Astrocyte of the spinal cord (primary cell): ENCODE measurements around the gene OVCH2.
A peak's percentile ranks its signal among the peaks of the same experiment; 100 is the strongest.
"Not testable (repeated sequence)": the region's sequence is repeated elsewhere in the genome, so short reads cannot be mapped to it uniquely, and the experiment has no call there.

Experiments
- DNase-seq: peaks from one replicate; pipeline ENCODE4 v3.0.0; 2011; ENCODE audit warnings: low read depth, low spot score
- H3K4me3 ChIP-seq: 2 replicates; pipeline ENCODE4 v1.5.1; 2011; ENCODE audit warnings: low read depth, mild to moderate bottlenecking, low read length, moderate library complexity
- in situ Hi-C: cut with HindIII; loops from 2 replicates; pipeline ENCODE4 v1.10.0; 2017; ENCODE audit warnings: low sequenced_read_pairs
- TF ChIP-seq, protein P1 (sequence below): IDR thresholded peaks from 2 replicates; pipeline ENCODE4 v1.5.1; 2012; ENCODE audit warnings: low read depth, mild to moderate bottlenecking, low read length, inconsistent platforms

Gene OVCH2, protein sequence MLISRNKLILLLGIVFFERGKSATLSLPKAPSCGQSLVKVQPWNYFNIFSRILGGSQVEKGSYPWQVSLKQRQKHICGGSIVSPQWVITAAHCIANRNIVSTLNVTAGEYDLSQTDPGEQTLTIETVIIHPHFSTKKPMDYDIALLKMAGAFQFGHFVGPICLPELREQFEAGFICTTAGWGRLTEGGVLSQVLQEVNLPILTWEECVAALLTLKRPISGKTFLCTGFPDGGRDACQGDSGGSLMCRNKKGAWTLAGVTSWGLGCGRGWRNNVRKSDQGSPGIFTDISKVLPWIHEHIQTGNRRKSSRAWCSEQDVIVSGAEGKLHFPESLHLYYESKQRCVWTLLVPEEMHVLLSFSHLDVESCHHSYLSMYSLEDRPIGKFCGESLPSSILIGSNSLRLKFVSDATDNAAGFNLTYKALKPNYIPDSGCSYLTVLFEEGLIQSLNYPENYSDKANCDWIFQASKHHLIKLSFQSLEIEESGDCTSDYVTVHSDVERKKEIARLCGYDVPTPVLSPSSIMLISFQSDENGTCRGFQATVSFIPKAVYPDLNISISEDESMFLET

DNA sequence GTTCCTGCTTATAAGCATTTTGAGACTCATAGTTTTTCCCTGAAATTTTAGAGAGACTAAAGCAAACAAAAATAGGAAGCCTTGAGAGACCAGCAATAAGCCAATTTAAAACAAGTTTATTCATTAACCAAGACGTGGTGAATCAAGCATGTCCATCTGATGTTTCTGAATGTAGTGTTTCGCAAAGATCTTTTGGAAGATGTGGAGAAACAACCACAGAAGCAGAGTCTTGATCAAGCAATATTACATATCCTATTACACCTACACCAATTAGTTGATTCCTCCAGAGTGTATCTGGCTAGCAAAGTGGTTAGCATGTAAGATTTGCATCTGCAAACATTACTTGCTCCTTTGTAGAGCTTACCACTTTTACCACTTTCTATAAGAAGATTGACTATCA is at the start of gene OVCH2:
TSS of gene OVCH2 (minus strand) at position 101 of the 400 bp plus-strand sequence. CDS start at position 18, 83 bp downstream.
- no peak for DNase-seq
- TF ChIP-seq, protein P1, sequence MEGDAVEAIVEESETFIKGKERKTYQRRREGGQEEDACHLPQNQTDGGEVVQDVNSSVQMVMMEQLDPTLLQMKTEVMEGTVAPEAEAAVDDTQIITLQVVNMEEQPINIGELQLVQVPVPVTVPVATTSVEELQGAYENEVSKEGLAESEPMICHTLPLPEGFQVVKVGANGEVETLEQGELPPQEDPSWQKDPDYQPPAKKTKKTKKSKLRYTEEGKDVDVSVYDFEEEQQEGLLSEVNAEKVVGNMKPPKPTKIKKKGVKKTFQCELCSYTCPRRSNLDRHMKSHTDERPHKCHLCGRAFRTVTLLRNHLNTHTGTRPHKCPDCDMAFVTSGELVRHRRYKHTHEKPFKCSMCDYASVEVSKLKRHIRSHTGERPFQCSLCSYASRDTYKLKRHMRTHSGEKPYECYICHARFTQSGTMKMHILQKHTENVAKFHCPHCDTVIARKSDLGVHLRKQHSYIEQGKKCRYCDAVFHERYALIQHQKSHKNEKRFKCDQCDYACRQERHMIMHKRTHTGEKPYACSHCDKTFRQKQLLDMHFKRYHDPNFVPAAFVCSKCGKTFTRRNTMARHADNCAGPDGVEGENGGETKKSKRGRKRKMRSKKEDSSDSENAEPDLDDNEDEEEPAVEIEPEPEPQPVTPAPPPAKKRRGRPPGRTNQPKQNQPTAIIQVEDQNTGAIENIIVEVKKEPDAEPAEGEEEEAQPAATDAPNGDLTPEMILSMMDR: no peak
- H3K4me3 ChIP-seq: no peak within 1 kb of the TSS
- in situ Hi-C loops: no loop called here

DNA sequence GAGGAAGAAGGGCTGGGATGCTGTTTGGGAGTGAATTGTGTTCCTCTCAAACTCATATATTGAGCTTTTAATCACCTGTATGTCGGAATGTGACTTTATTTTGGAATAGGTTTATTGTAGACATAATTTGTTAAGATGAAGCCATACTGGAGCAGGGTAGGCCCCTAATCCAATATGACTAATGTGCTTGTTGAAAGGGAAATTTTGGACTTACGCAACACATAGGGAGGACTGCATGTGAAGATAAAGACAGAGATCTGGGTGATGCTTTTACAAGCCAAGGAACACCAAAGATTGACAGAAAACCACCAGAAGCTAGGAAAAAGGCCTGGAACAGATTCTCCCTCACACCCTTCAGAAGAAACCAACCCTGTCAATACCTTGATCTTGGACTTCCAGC is 43.2 kb upstream of the OVCH2 start:
- in situ Hi-C loops: no loop called here
- TF ChIP-seq, protein P1: no peak

DNA sequence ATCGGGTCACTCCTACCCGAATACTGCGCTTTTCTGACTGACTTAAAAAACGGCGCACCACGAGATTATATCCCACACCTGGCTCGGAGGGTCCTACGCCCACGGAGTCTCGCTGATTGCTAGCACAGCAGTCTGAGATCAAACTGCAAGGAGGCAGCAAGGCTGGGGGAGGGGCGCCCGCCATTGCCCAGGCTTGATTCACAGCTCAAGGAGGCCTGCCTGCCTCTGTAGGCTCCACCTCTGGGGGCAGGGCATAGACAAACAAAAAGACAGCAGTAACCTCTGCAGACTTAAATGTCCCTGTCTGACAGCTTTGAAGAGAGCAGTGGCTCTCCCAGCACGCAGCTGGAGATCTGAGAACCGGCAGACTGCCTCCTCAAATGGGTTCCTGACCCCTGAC is 28.5 kb upstream of the OVCH2 start:
- H3K4me3 ChIP-seq, DNase-seq, in situ Hi-C loops: not testable (repeated sequence)

More for the DNA sequence above, 43.2 kb upstream of the OVCH2 start:
- no peak for DNase-seq
- no peak overlapping the region for H3K4me3 ChIP-seq

DNA sequence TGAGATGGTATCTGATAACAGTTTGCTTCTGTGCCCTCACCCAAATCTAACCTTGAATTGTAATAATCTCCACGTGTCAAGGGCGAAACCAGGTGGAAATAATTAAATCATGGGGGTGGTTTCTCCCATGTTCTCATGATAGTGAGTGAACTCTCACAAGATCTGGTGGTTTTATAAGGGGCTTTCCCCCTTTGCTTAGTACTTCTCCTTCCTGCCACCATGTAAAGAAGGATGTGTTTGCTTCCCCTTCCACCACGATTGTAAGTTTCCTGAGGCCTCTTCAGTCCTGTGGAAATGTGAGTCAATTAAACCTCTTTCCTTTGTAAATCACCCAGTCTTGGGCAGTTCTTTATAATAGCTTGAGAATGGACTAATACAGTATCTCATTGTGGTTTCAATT is 8.5 kb upstream of the OVCH2 start:
- no peak overlapping the region for H3K4me3 ChIP-seq
- TF ChIP-seq, protein P1: no peak
- no peak for DNase-seq
- in situ Hi-C loops: no loop called here

DNA sequence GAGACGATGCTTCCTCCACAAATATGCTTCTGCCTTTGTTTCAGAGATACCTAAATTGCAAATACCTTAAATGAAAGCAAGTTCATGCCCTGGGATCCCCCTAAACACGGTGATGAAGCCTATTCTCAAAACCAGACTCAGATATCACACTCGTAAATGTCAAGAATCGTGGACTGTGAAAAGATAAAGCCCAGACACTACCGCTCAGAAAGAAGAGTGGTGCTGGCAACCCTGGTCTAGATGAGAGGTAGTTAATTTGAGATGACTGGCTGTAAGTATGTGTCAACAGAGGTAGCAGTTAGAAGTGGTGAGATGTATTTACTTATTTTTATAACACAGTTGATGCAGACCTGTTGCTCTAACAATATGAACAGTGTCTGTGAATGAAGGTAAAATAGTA is 2.5 kb downstream of the OVCH2 start:
- TF ChIP-seq, protein P1: no peak
- H3K4me3 ChIP-seq: no peak overlapping the region
- in situ Hi-C loops: no loop called here
- no peak for DNase-seq

- in situ Hi-C loops: no loop called here
- TF ChIP-seq, protein P1: no peak
- no peak for DNase-seq
Observed at GRCh38 chr11:7696424-7696823, 9.9 kb downstream of the OVCH2 start.

DNA sequence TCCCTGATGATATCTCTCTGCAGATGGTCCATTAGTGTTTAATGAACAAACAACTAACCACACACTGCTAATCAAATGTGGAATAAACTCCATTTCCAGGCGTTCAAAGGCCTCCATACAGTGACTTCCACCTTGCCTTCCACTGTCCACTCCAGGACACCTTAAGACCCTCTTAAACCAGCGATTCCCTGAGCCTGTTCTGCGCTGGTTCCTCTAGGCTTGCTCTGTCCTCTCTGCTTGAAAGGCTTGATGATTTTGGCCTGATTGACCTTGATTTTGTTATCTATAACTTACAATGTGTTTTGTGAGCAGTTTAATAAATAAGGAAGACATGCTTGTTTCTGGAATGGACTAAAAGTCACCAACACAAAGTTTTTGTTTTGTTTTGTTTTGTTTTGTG is 12.0 kb downstream of the OVCH2 start:
- H3K4me3 ChIP-seq: no peak overlapping the region
- TF ChIP-seq, protein P1: no peak
- peak; percentile 5 for DNase-seq
- in situ Hi-C loops: no loop called here

More at GRCh38 chr11:7696424-7696823, 9.9 kb downstream of the OVCH2 start:
- H3K4me3 ChIP-seq: no peak overlapping the region
